Lower leg skin (tissue), 3 donors: ENCODE data around the gene HINT1.

ENCODE experiments used
- POLR2A ChIP-seq, 2 donors: fragments of 450-650 bp; IDR thresholded peaks; one replicate each; pipeline ENCODE4 v1.6.1; 2016 to 2017; ENCODE audit warnings: antibody characterized with exemption in 2 of 2, mild to moderate bottlenecking in 1 of 2, moderate library complexity in 1 of 2
- TF ChIP-seq, protein P1 (sequence below), 3 donors: fragments of 450-650 bp; IDR thresholded peaks; one replicate each; pipeline ENCODE4 v1.5.1; 2016; ENCODE audit warnings: antibody characterized with exemption in 3 of 3, mild to moderate bottlenecking in 3 of 3, moderate library complexity in 2 of 3

DNA sequence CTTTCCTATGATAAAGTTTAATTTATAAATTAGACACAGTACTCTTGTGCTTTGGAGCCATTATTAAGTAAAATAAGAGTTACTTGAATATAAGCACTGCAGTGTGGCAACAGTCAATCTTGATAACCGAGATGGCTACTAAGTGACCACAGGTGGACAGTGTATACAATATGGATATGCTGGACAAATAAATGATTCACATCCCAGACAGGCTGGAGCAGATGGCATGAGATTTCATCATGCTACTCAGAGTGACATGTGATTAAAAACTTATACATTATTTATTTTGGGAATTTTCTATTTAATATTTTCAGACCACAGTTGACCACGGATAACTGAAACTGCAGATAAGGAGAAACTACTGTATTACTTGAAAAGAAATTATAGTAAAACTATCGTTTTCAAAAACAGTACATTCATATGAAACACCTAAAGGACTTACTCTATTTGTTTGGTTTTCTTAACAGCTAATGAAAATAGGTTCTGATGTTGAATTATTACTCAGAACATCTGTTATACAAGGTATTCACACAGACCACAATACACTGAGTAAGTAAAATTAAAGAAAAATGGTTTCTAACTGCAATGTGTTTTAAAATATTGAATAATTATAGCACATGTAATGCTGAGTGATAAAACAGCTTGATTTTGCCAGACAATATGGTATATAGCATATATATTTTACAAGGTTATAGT lies 21.7 kb upstream of the HINT1 start:
- no peak for TF ChIP-seq POLR2A (IDR thresholded peaks at IDR 0.05)
- TF ChIP-seq, protein P1, sequence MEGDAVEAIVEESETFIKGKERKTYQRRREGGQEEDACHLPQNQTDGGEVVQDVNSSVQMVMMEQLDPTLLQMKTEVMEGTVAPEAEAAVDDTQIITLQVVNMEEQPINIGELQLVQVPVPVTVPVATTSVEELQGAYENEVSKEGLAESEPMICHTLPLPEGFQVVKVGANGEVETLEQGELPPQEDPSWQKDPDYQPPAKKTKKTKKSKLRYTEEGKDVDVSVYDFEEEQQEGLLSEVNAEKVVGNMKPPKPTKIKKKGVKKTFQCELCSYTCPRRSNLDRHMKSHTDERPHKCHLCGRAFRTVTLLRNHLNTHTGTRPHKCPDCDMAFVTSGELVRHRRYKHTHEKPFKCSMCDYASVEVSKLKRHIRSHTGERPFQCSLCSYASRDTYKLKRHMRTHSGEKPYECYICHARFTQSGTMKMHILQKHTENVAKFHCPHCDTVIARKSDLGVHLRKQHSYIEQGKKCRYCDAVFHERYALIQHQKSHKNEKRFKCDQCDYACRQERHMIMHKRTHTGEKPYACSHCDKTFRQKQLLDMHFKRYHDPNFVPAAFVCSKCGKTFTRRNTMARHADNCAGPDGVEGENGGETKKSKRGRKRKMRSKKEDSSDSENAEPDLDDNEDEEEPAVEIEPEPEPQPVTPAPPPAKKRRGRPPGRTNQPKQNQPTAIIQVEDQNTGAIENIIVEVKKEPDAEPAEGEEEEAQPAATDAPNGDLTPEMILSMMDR (IDR thresholded peaks at IDR 0.05): no peak
